HUES6 (cell line): ENCODE data around the gene HEPACAM2.

Experiments used
- H3K27ac ChIP-seq: 2 replicates; pipeline ENCODE4 v1.7.0; 2013; ENCODE audit warnings: low read depth, mild to moderate bottlenecking, low read length, inconsistent platforms
- H3K27me3 ChIP-seq: 2 replicates; pipeline ENCODE4 v1.6.1; 2013; ENCODE audit warnings: low read length; ENCODE audit not compliant: control insufficient read depth, insufficient read depth
- H3K36me3 ChIP-seq: 2 replicates; pipeline ENCODE4 v1.6.1; 2013; ENCODE audit warnings: low read length; ENCODE audit not compliant: control insufficient read depth, insufficient read depth
- H3K4me1 ChIP-seq: 2 replicates; pipeline ENCODE4 v1.6.1; 2013; ENCODE audit warnings: low read length; ENCODE audit not compliant: control insufficient read depth, insufficient read depth
- H3K4me3 ChIP-seq: 2 replicates; pipeline ENCODE4 v1.5.1; 2013; ENCODE audit warnings: low read depth, low read length
- H3K9ac ChIP-seq: one replicate; pipeline ENCODE4 v1.6.1; 2013; ENCODE audit warnings: mild to moderate bottlenecking, low read length
- H3K9me3 ChIP-seq: 2 replicates; pipeline ENCODE4 v1.6.1; 2013; ENCODE audit warnings: low read depth, low read length; ENCODE audit not compliant: control insufficient read depth, insufficient read depth

The HEPACAM2 gene

GRCh38 chr7:93226310-93226709, at the start of gene HEPACAM2:
TSS of gene HEPACAM2 (minus strand) at chr7:93226469.
- 0 out of 2 replicates have a peak, but pooled peaks cover 2% of the 10 kb centered on the region for H3K4me1 ChIP-seq
- no peak within 1 kb of the TSS for H3K9ac ChIP-seq
- no peaks in the 10 kb centered on the region for H3K9me3 ChIP-seq
- no peak within 1 kb of the TSS for H3K4me3 ChIP-seq
- no peak within 1 kb of the TSS for H3K27ac ChIP-seq
- H3K36me3 ChIP-seq = no peaks in the 10 kb centered on the region
- H3K27me3 ChIP-seq = no peaks in the 10 kb centered on the region

- Histone ChIP-seq H3K27me3 (no peaks in the 10 kb centered on the region), H3K9me3 (no peaks in the 10 kb centered on the region), H3K9ac (no peak overlapping the region), H3K36me3 (no peaks in the 10 kb centered on the region), H3K4me3 (no peak overlapping the region), H3K4me1 (no peaks in the 10 kb centered on the region), H3K27ac (no peak overlapping the region)
These were observed 39.0 kb upstream of the HEPACAM2 start for GRCh38 chr7:93265220-93265619.

- Histone ChIP-seq H3K9ac (no peak overlapping the region), H3K27me3 (no peaks in the 10 kb centered on the region), H3K27ac (no peak overlapping the region), H3K9me3 (no peaks in the 10 kb centered on the region), H3K4me3 (no peak overlapping the region), H3K36me3 (no peaks in the 10 kb centered on the region), H3K4me1 (no peaks in the 10 kb centered on the region)
These were observed 36.3 kb upstream of the HEPACAM2 start for GRCh38 chr7:93262535-93262934.

GRCh38 chr7:93258661-93259060, 32.4 kb upstream of the HEPACAM2 start:
- no peaks in the 10 kb centered on the region for H3K36me3 ChIP-seq
- no peaks in the 10 kb centered on the region for H3K9me3 ChIP-seq
- no peak overlapping the region for H3K9ac ChIP-seq
- H3K4me1 ChIP-seq = no peaks in the 10 kb centered on the region
- no peaks in the 10 kb centered on the region for H3K27me3 ChIP-seq
- no peak overlapping the region for H3K4me3 ChIP-seq
- no peak overlapping the region for H3K27ac ChIP-seq

- Histone ChIP-seq H3K27me3 (no peaks in the 10 kb centered on the region), H3K4me3 (no peak overlapping the region), H3K4me1 (no peaks in the 10 kb centered on the region), H3K36me3 (no peaks in the 10 kb centered on the region), H3K9ac (no peak overlapping the region), H3K27ac (no peak overlapping the region), H3K9me3 (no peaks in the 10 kb centered on the region)
These were observed 23.4 kb upstream of the HEPACAM2 start for GRCh38 chr7:93249491-93250148.

GRCh38 chr7:93245525-93246432, 19.5 kb upstream of the HEPACAM2 start:
- Histone ChIP-seq H3K27me3 (no peaks in the 10 kb centered on the region), H3K27ac (no peak overlapping the region), H3K9ac (no peak overlapping the region), H3K4me3 (no peak overlapping the region), H3K36me3 (no peaks in the 10 kb centered on the region), H3K9me3 (no peaks in the 10 kb centered on the region), H3K4me1 (no peaks in the 10 kb centered on the region)

GRCh38 chr7:93242106-93242505, 15.8 kb upstream of the HEPACAM2 start:
- H3K9me3 ChIP-seq = no peaks in the 10 kb centered on the region
- no peaks in the 10 kb centered on the region for H3K36me3 ChIP-seq
- H3K27ac ChIP-seq = no peak overlapping the region
- no peak overlapping the region for H3K4me3 ChIP-seq
- H3K4me1 ChIP-seq = no peaks in the 10 kb centered on the region
- no peaks in the 10 kb centered on the region for H3K27me3 ChIP-seq
- no peak overlapping the region for H3K9ac ChIP-seq

GRCh38 chr7:93239824-93240223, 13.6 kb upstream of the HEPACAM2 start:
- Histone ChIP-seq H3K4me1 (no peaks in the 10 kb centered on the region), H3K9ac (no peak overlapping the region), H3K27ac (no peak overlapping the region), H3K9me3 (no peaks in the 10 kb centered on the region), H3K36me3 (no peaks in the 10 kb centered on the region), H3K27me3 (no peaks in the 10 kb centered on the region), H3K4me3 (no peak overlapping the region)

GRCh38 chr7:93238748-93239147, 12.5 kb upstream of the HEPACAM2 start:
- Histone ChIP-seq H3K27me3 (no peaks in the 10 kb centered on the region), H3K4me1 (no peaks in the 10 kb centered on the region), H3K36me3 (no peaks in the 10 kb centered on the region), H3K4me3 (no peak overlapping the region), H3K9ac (no peak overlapping the region), H3K9me3 (no peaks in the 10 kb centered on the region), H3K27ac (no peak overlapping the region)

- H3K36me3 ChIP-seq = no peaks in the 10 kb centered on the region
- no peak overlapping the region for H3K9ac ChIP-seq
- H3K9me3 ChIP-seq = no peaks in the 10 kb centered on the region
- no peaks in the 10 kb centered on the region for H3K27me3 ChIP-seq
- no peak overlapping the region for H3K27ac ChIP-seq
- no peak overlapping the region for H3K4me3 ChIP-seq
- H3K4me1 ChIP-seq = no peaks in the 10 kb centered on the region
These were observed 11.9 kb upstream of the HEPACAM2 start for GRCh38 chr7:93238131-93238530.

- Histone ChIP-seq H3K4me1 (0 out of 2 replicates have a peak, but pooled peaks cover 4% of the 10 kb centered on the region), H3K9me3 (no peaks in the 10 kb centered on the region), H3K36me3 (no peaks in the 10 kb centered on the region), H3K27me3 (no peaks in the 10 kb centered on the region), H3K27ac (no peak overlapping the region), H3K4me3 (no peak overlapping the region), H3K9ac (no peak overlapping the region)
These were observed 9.3 kb upstream of the HEPACAM2 start for GRCh38 chr7:93235541-93235940.
